Loucy (cell line): Measurements from ENCODE around the gene PSG1.
"Not testable (repeated sequence)": the region's sequence is repeated elsewhere in the genome, so short reads cannot be mapped to it uniquely, and the experiment has no call there.

Source experiments
- H2AFZ ChIP-seq: fragments of 200-600 bp; sonication (generic); 2 replicates; pipeline ENCODE4 v1.6.0; 2016; ENCODE audit warnings: antibody characterized with exemption, mild to moderate bottlenecking, low read length, moderate library complexity
- H3F3A ChIP-seq: fragments of 200-600 bp; 2 replicates; pipeline ENCODE4 v1.6.0; 2016; ENCODE audit warnings: antibody characterized with exemption, low read depth, mild to moderate bottlenecking
- H3K27me3 ChIP-seq: fragments of 200-600 bp; sonication (generic); 2 replicates; pipeline ENCODE4 v1.6.1; 2014; ENCODE audit warnings: low read length, mild to moderate bottlenecking; ENCODE audit not compliant: insufficient read depth, poor library complexity, severe bottlenecking
- H3K36me3 ChIP-seq: fragments of 200-600 bp; sonication (generic); 2 replicates; pipeline ENCODE4 v1.6.1; 2016; ENCODE audit warnings: low read length; ENCODE audit not compliant: insufficient read depth
- H3K4me1 ChIP-seq: fragments of 200-600 bp; sonication (generic); 2 replicates; pipeline ENCODE4 v1.5.1; 2014; ENCODE audit warnings: low read length, mild to moderate bottlenecking; ENCODE audit not compliant: insufficient read depth, poor library complexity, severe bottlenecking
- H3K4me2 ChIP-seq: fragments of 200-600 bp; sonication (generic); 2 replicates; pipeline ENCODE4 v1.6.0; 2014; ENCODE audit warnings: antibody characterized with exemption, low read length, low read depth, mild to moderate bottlenecking; ENCODE audit not compliant: poor library complexity, severe bottlenecking
- H3K4me3 ChIP-seq: fragments of 200-600 bp; sonication (generic); 2 replicates; pipeline ENCODE4 v1.5.1; 2014; ENCODE audit warnings: low read length, mild to moderate bottlenecking, mixed read lengths; ENCODE audit not compliant: poor library complexity, severe bottlenecking
- H3K79me2 ChIP-seq: fragments of 200-600 bp; sonication (generic); 2 replicates; pipeline ENCODE4 v1.6.1; 2014; ENCODE audit warnings: low read length; ENCODE audit not compliant: insufficient read depth
- H3K9ac ChIP-seq: fragments of 200-600 bp; sonication (generic); 2 replicates; pipeline ENCODE4 v1.6.0; 2014; ENCODE audit warnings: mild to moderate bottlenecking, low read depth, low read length, moderate library complexity; ENCODE audit not compliant: poor library complexity, severe bottlenecking
- H3K9me2 ChIP-seq: fragments of 200-600 bp; sonication (generic); replicated peaks from 2 replicates; pipeline ENCODE4 v1.6.1; 2016; ENCODE audit warnings: low read depth, low read length, mixed read lengths
- H3K9me3 ChIP-seq: fragments of 200-600 bp; sonication (generic); 2 replicates; pipeline ENCODE4 v1.6.1; 2014; ENCODE audit warnings: mild to moderate bottlenecking, antibody characterized with exemption, low read length, low read depth; ENCODE audit not compliant: insufficient read depth
- H4K20me1 ChIP-seq: fragments of 200-600 bp; sonication (generic); 2 replicates; pipeline ENCODE4 v1.6.0; 2014; ENCODE audit warnings: antibody characterized with exemption, low read length, mild to moderate bottlenecking; ENCODE audit not compliant: insufficient read depth, poor library complexity, severe bottlenecking
- CTCF ChIP-seq: fragments of 200-600 bp; sonication (generic); conservative IDR thresholded peaks from 2 replicates; pipeline ENCODE4 v1.5.1; 2014; ENCODE audit warnings: mild to moderate bottlenecking, antibody characterized with exemption, low read length
- EZH2phosphoT487 ChIP-seq: fragments of 200-600 bp; IDR thresholded peaks from 2 replicates; pipeline ENCODE4 v1.6.1; 2018; ENCODE audit warnings: antibody characterized with exemption, mild to moderate bottlenecking, moderate library complexity, borderline replicate concordance

PSG1 gene

GRCh38 chr19:42852821-42853220 lies 26.7 kb downstream of the PSG1 start:
- H3K4me1 ChIP-seq, H2AFZ ChIP-seq, H3K79me2 ChIP-seq, H3F3A ChIP-seq, H3K9me3 ChIP-seq, H3K36me3 ChIP-seq, H3K4me3 ChIP-seq, H3K9ac ChIP-seq, H3K4me2 ChIP-seq, H4K20me1 ChIP-seq, H3K9me2 ChIP-seq, H3K27me3 ChIP-seq: not testable (repeated sequence)

GRCh38 chr19:42851718-42852280 lies 27.7 kb downstream of the PSG1 start:
- not testable (repeated sequence) for H3K4me3 ChIP-seq, H3K79me2 ChIP-seq, H3K9me3 ChIP-seq, H2AFZ ChIP-seq, H3K27me3 ChIP-seq, H3K9me2 ChIP-seq, H3K36me3 ChIP-seq, H3K9ac ChIP-seq, H3F3A ChIP-seq, H4K20me1 ChIP-seq, H3K4me1 ChIP-seq, H3K4me2 ChIP-seq

GRCh38 chr19:42850981-42851717 lies 28.4 kb downstream of the PSG1 start:
- Histone ChIP-seq H3F3A (no peaks in the 10 kb centered on the region), H3K4me1 (no peaks in the 10 kb centered on the region), H3K4me3 (no peak overlapping the region), H3K9me3 (no peaks in the 10 kb centered on the region), H3K9ac (no peak overlapping the region), H3K27me3 (no peaks in the 10 kb centered on the region), H3K36me3 (no peaks in the 10 kb centered on the region), H2AFZ (no peak overlapping the region), H4K20me1 (no peaks in the 10 kb centered on the region), H3K4me2 (no peak overlapping the region), H3K9me2 (no peaks in the 10 kb centered on the region), H3K79me2 (no peaks in the 10 kb centered on the region)
- no peak for TF ChIP-seq EZH2phosphoT487
- no peak for TF ChIP-seq CTCF

- Histone ChIP-seq H3K4me3 (no peak overlapping the region), H3K9ac (no peak overlapping the region), H3K9me3 (no peaks in the 10 kb centered on the region), H3F3A (no peaks in the 10 kb centered on the region), H3K4me2 (no peak overlapping the region), H3K79me2 (no peaks in the 10 kb centered on the region), H3K36me3 (no peaks in the 10 kb centered on the region), H3K9me2 (no peaks in the 10 kb centered on the region), H3K4me1 (no peaks in the 10 kb centered on the region), H3K27me3 (no peaks in the 10 kb centered on the region), H2AFZ (no peak overlapping the region), H4K20me1 (no peaks in the 10 kb centered on the region)
- TF ChIP-seq CTCF (no peak), EZH2phosphoT487 (no peak)
Measured at GRCh38 chr19:42846597-42846996, 32.9 kb downstream of the PSG1 start.

GRCh38 chr19:42843631-42844030 lies 35.9 kb downstream of the PSG1 start:
- H3K4me2 ChIP-seq, H3K9ac ChIP-seq, H3K4me3 ChIP-seq, H3K9me2 ChIP-seq, H3K27me3 ChIP-seq, H3F3A ChIP-seq, H3K79me2 ChIP-seq, H3K4me1 ChIP-seq, H3K36me3 ChIP-seq, H2AFZ ChIP-seq, H3K9me3 ChIP-seq, H4K20me1 ChIP-seq: not testable (repeated sequence)

GRCh38 chr19:42832746-42833442 lies 46.6 kb downstream of the PSG1 start:
- not testable (repeated sequence) for H3K27me3 ChIP-seq, H3K4me1 ChIP-seq, H3K36me3 ChIP-seq, H3K9me3 ChIP-seq, H3K9me2 ChIP-seq, H3K4me2 ChIP-seq, H4K20me1 ChIP-seq, H3K79me2 ChIP-seq, H3K4me3 ChIP-seq, H2AFZ ChIP-seq, H3K9ac ChIP-seq, H3F3A ChIP-seq
